ENCODE results near the gene SPATA6L.

- TF ChIP-seq CTCF (IDR thresholded peaks at IDR 0.05 in 2 of 3, conservative IDR thresholded peaks at IDR 0.05 in 1 of 3; ENCODE audit: borderline replicate concordance in 1 of 3, insufficient read depth in 1 of 3, low read depth in 2 of 3, low read length in 2 of 3) (peak; percentile 20 to 59 (median 48); a peak in 4 of 6 replicates), POLR2A (IDR thresholded peaks at IDR 0.05; ENCODE audit: borderline replicate concordance, extremely low read depth, insufficient read depth, insufficient read length) (peak; percentile 98)
Measured at GRCh38 chr9:4679268-4680172, 13.2 kb upstream of the SPATA6L start, which contains the start of gene CDC37L1.

Measured in HCT116 (cell line).